ENCODE data around the gene MRPL23.

MRPL23 gene

DNA sequence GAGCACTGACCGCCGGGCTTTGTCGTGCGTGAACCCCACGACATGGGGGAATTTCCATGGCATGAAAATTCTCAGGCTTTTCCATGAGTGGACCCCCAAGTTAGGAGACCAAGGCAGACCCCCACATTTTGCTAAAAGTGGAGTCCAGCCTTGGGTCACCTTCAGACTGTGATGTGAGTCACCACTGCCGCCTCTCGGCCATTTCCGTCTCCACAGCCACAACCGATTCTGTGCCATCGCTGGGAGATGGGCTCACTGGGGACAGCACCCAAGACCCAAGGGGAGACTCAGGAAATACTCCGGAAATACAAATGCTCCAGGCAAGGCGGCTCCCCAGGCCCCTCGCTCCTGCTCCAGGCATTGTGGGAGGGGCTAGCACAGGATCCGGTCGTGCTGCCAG, 51.7 kb downstream of the MRPL23 start:
- Histone ChIP-seq H3K9me3 (ENCODE audit: control insufficient read depth, insufficient read depth, low read length) (no peaks in the 10 kb centered on the region), H3K36me3 (ENCODE audit: insufficient read depth, low read length) (no peaks in the 10 kb centered on the region), H3K4me1 (ENCODE audit: insufficient read depth, low read length) (no peaks in the 10 kb centered on the region), H3K9ac (ENCODE audit: low read depth, low read length) (no peak overlapping the region)

DNA sequence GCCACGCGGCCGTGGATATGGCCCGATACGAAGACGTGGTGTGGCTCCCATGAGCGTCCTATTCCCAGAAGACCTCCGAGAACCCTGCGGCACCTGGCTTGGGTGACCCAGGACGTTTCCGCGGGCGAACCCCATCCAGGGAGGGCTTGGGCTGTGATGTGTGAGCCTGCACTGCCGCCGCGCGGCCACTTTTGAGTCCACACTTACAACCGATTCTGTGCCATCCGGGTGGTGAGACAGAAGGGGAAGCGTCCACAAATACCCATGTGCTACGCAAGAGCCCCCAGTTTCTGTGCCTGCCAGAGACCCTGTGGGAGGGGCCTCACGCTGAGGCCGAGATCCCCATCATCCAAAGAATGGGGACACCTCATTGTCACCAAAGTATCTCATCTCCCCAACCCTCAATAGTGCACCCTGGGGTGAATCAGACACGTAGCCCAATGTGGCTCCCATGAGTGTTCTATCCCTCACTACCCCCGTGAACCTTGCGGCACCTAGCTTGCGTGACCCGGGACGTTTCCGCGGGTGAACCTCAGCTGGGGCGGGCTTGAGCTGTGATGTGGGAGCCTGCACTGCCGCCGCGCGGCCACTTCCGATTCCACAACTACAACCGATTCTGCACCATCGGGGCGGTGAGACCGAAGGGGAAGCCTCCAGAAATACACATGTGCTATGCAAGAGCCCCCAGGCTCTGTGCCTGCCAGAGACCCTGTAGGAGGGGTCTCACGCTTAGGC, 55.1 kb downstream of the MRPL23 start:
- H3K9ac ChIP-seq (ENCODE audit: low read depth, low read length): no peak overlapping the region
- no peaks in the 10 kb centered on the region for H3K9me3 ChIP-seq (ENCODE audit: control insufficient read depth, insufficient read depth, low read length)
- no peaks in the 10 kb centered on the region for H3K36me3 ChIP-seq (ENCODE audit: insufficient read depth, low read length)
- H3K4me1 ChIP-seq (ENCODE audit: insufficient read depth, low read length): no peaks in the 10 kb centered on the region

DNA sequence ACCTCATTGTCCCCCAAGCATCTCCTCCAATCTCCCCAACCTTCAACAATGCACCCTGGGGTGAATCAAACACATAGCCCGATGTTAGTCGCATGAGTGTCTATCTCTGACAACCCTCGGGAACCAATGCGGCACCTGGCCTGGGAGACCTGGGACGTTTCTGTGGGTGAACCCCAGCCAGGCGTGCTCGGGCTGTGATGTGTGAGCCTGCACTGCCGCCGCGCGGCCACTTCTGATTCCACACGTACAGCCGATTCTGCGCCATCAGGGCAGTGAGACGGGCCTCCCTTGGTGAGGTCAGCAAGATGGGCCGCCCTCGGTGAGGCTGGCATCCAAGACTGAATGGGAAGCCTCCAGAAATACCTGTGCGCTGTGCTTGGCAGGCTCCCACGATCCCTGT, 55.7 kb downstream of the MRPL23 start:
- Histone ChIP-seq H3K9me3 (ENCODE audit: control insufficient read depth, insufficient read depth, low read length) (no peaks in the 10 kb centered on the region), H3K36me3 (ENCODE audit: insufficient read depth, low read length) (no peaks in the 10 kb centered on the region), H3K9ac (ENCODE audit: low read depth, low read length) (no peak overlapping the region), H3K4me1 (ENCODE audit: insufficient read depth, low read length) (no peaks in the 10 kb centered on the region)

DNA sequence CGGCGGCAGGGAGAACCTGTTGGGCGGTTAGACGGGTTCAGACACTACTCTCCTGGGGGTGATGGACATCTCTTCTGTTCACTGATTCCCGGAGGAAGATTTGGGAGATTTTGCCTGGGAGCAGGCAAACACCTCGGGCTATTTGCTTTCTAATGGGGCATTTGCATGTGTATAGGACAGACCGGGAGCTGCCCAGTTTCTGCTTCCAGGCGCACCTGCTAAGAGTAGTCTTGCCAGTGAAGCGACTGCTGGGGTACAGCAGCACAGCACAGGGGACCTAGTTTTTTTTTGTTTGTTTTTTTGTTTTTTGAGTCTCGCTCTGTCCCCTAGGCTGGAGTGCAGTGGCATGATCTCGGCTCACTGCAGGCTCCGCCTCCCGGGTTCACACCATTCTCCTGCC, 57.3 kb downstream of the MRPL23 start:
- Histone ChIP-seq H3K4me1 (ENCODE audit: insufficient read depth, low read length) (no peaks in the 10 kb centered on the region), H3K9me3 (ENCODE audit: control insufficient read depth, insufficient read depth, low read length) (no peaks in the 10 kb centered on the region), H3K36me3 (ENCODE audit: insufficient read depth, low read length) (no peaks in the 10 kb centered on the region), H3K9ac (ENCODE audit: low read depth, low read length) (no peak overlapping the region)

Data from ES-I3 (cell line).